Panc1 (cell line): Measurements from ENCODE around the gene DUT. TPM values are rescaled to one million over a fixed set of nuclear protein-coding genes. Genes with fewer than 3 reads are reported as not detected.

Experiments used
- ATAC-seq: fragments of 200-7000 bp; cut with Tn5 transposase; 2 replicates; pipeline ENCODE4 v1.9.1; 2020; ENCODE audit warnings: mild to moderate bottlenecking, moderate library complexity
- BruUV-seq: library from RNA; stranded (reverse); fragments of 400-500 nt; replicated peaks from 2 replicates; lab custom pipeline; 2021; lab: Mats Ljungman, UMichigan
- CTCF ChIA-PET: fragments of 300-600 bp; sonication (Branson Sonifier 250); formaldehyde crosslinking; loops from one replicate; lab custom pipeline; 2022; ENCODE audit warnings: antibody characterized with exemption; lab: Charles Lee
- POLR2A ChIA-PET: fragments of 300-600 bp; sonication (Branson Sonifier 250); formaldehyde crosslinking; loops from one replicate; lab custom pipeline; 2022; ENCODE audit warnings: antibody characterized with exemption; lab: Charles Lee
- DNase-seq: peaks from one replicate; pipeline ENCODE4 v3.0.0-alpha.2; 2010; ENCODE audit warnings: low read depth, low spot score
- H3K27ac ChIP-seq: 2 replicates; pipeline ENCODE4 v1.5.1; 2011; ENCODE audit warnings: mild to moderate bottlenecking, low read length, inconsistent platforms
- H3K27me3 ChIP-seq: fragments of 200-500 bp; sonication (Bioruptor generic); 2 replicates; pipeline ENCODE4 v1.6.0; 2014; ENCODE audit warnings: low read length, inconsistent platforms; ENCODE audit not compliant: control insufficient read depth, insufficient read depth
- H3K36me3 ChIP-seq: fragments of 200-500 bp; sonication (Bioruptor generic); 2 replicates; pipeline ENCODE4 v1.5.1; 2014; ENCODE audit warnings: inconsistent platforms, mild to moderate bottlenecking, low read length, moderate library complexity; ENCODE audit not compliant: control insufficient read depth, insufficient read depth
- H3K4me1 ChIP-seq: 2 replicates; pipeline ENCODE4 v1.5.1; 2011; ENCODE audit warnings: inconsistent platforms, mild to moderate bottlenecking, low read length, moderate library complexity; ENCODE audit not compliant: control insufficient read depth, insufficient read depth
- H3K4me3 ChIP-seq, 2 experiments: 2 replicates each; pipeline ENCODE4 v1.5.1; 2011 to 2012; ENCODE audit warnings: low read depth in 2 of 2, low read length in 2 of 2, mild to moderate bottlenecking in 2 of 2, inconsistent platforms in 1 of 2, moderate library complexity in 1 of 2
- H3K9me3 ChIP-seq: fragments of 200-500 bp; sonication (Bioruptor generic); 2 replicates; pipeline ENCODE4 v1.5.1; 2014; ENCODE audit warnings: low read depth, mild to moderate bottlenecking, inconsistent platforms, low read length, moderate library complexity; ENCODE audit not compliant: control insufficient read depth, insufficient read depth
- CTCF ChIP-seq: fragments of 450-650 bp; IDR thresholded peaks from 2 replicates; pipeline ENCODE4 v1.5.1; 2017; ENCODE audit warnings: mild to moderate bottlenecking
- POLR2AphosphoS5 ChIP-seq: IDR thresholded peaks from 2 replicates; pipeline ENCODE4 v1.6.1; 2012; ENCODE audit warnings: mild to moderate bottlenecking, low read depth, low read length, moderate library complexity
- REST ChIP-seq, 2 experiments: IDR thresholded peaks; 2 replicates each; pipeline ENCODE4 v1.6.1; 2011 to 2012; ENCODE audit warnings: low read depth in 2 of 2, control low read depth in 1 of 2, low read length in 1 of 2, mild to moderate bottlenecking in 1 of 2, moderate library complexity in 1 of 2; ENCODE audit not compliant: insufficient read depth in 1 of 2
- SIN3A ChIP-seq: IDR thresholded peaks from 2 replicates; pipeline ENCODE4 v1.6.1; 2012; ENCODE audit warnings: low read depth, mild to moderate bottlenecking, low read length, moderate library complexity, borderline replicate concordance; ENCODE audit not compliant: insufficient read depth
- TCF7L2 ChIP-seq: IDR thresholded peaks from 2 replicates; pipeline ENCODE4 v1.6.1; 2011; ENCODE audit warnings: mild to moderate bottlenecking, low read depth, low read length, inconsistent platforms
- in situ Hi-C: cut with HindIII; loops from 2 replicates; pipeline ENCODE4 v1.10.0; 2016; ENCODE audit warnings: low sequenced_read_pairs, low pct_unique_long_range_greater_than_20kb
- intact Hi-C: fragments of 100-400 bp; cut with micrococcal nuclease; formaldehyde crosslinking; loops from one replicate; pipeline ENCODE4 v1.10.0; 2022; ENCODE audit not compliant: unreplicated experiment
- total RNA-seq: library from RNA; stranded (reverse); gene quantifications from one replicate; pipeline ENCODE4 v1.2.1, GENCODE V29; 2021; ENCODE audit not compliant: unreplicated experiment

DUT gene
- total RNA-seq, 1 experiment from 2014 or later = 220 TPM

- Histone ChIP-seq H3K4me1 (no peaks in the 10 kb centered on the region; the same call in 1 of the 2 replicates), H3K36me3 (no peaks in the 10 kb centered on the region), H3K27me3 (peaks cover 16% of the 10 kb centered on the region), H3K4me3 (no peak overlapping the region), H3K27ac (no peak overlapping the region), H3K9me3 (no peaks in the 10 kb centered on the region)
- intact Hi-C loops (no loop called here), in situ Hi-C loops (no loop called here)
- no peak for TF ChIP-seq TCF7L2
- no peak for TF ChIP-seq CTCF
- TF ChIP-seq REST (IDR thresholded peaks at IDR 0.05; ENCODE audit: insufficient read depth in 1 of 2, low read depth in 2 of 2, low read length in 1 of 2) = no peak
- TF ChIP-seq POLR2AphosphoS5 = no peak
- no peak for TF ChIP-seq SIN3A
- DNase-seq (no peak), ATAC-seq (no peak)
- ChIA-PET POLR2A (no interaction called here), CTCF (no interaction called here)
- no TSS peak for BruUV-seq
Observed at GRCh38 chr15:48371550-48371949, 40.3 kb downstream of the DUT start.

GRCh38 chr15:48371961-48372360 is 40.7 kb downstream of the DUT start:
- POLR2A ChIA-PET = no interaction called here
- ATAC-seq = no peak
- Histone ChIP-seq H3K27ac (no peak overlapping the region), H3K4me1 (no peaks in the 10 kb centered on the region; the same call in 1 of the 2 replicates), H3K36me3 (no peaks in the 10 kb centered on the region), H3K9me3 (no peaks in the 10 kb centered on the region), H3K27me3 (peaks cover 16% of the 10 kb centered on the region), H3K4me3 (no peak overlapping the region)
- no TSS peak for BruUV-seq
- no peak for DNase-seq
- intact Hi-C loops = no loop called here
- no peak for TF ChIP-seq CTCF
- no peak for TF ChIP-seq REST (IDR thresholded peaks at IDR 0.05; ENCODE audit: insufficient read depth in 1 of 2, low read depth in 2 of 2, low read length in 1 of 2)
- no peak for TF ChIP-seq SIN3A
- no peak for TF ChIP-seq POLR2AphosphoS5
- no peak for TF ChIP-seq TCF7L2
- CTCF ChIA-PET = no interaction called here
- in situ Hi-C loops = no loop called here
